Fibroblast of pulmonary artery (primary cell): ENCODE measurements around the gene LRRK2.
"Not testable (repeated sequence)": the region's sequence is repeated elsewhere in the genome, so short reads cannot be mapped to it uniquely, and the experiment has no call there.

Source experiments
- DNase-seq: peaks from one replicate; pipeline ENCODE4 v3.0.0-alpha.2; 2010; ENCODE audit warnings: low read depth
- H3K4me3 ChIP-seq: replicated peaks from 2 replicates; pipeline ENCODE4 v1.5.1; 2011; ENCODE audit warnings: low read depth, mild to moderate bottlenecking, control low read depth, low read length, moderate library complexity
- CTCF ChIP-seq: IDR thresholded peaks from 2 replicates; pipeline ENCODE4 v1.5.1; 2011; ENCODE audit warnings: mild to moderate bottlenecking, control low read depth, low read length, inconsistent platforms; ENCODE audit errors: missing control alignments

Gene LRRK2

GRCh38 chr12:40343124-40343523 is 118.3 kb downstream of the LRRK2 start:
- no peak for DNase-seq
- H3K4me3 ChIP-seq, result no peak overlapping the region
- TF ChIP-seq CTCF, result no peak

- no peak for TF ChIP-seq CTCF
- no peak overlapping the region for H3K4me3 ChIP-seq
- no peak for DNase-seq
These were observed 119.5 kb downstream of the LRRK2 start for GRCh38 chr12:40344312-40344711.

- TF ChIP-seq CTCF, result no peak
These were observed 127.2 kb downstream of the LRRK2 start for GRCh38 chr12:40351976-40352375.

GRCh38 chr12:40375076-40375475 is 150.3 kb downstream of the LRRK2 start:
- peak; percentile 3 for DNase-seq
- TF ChIP-seq CTCF, result peak; percentile 28

More at GRCh38 chr12:40351976-40352375, 127.2 kb downstream of the LRRK2 start:
- no peak overlapping the region for H3K4me3 ChIP-seq
- no peak for DNase-seq

DNA sequence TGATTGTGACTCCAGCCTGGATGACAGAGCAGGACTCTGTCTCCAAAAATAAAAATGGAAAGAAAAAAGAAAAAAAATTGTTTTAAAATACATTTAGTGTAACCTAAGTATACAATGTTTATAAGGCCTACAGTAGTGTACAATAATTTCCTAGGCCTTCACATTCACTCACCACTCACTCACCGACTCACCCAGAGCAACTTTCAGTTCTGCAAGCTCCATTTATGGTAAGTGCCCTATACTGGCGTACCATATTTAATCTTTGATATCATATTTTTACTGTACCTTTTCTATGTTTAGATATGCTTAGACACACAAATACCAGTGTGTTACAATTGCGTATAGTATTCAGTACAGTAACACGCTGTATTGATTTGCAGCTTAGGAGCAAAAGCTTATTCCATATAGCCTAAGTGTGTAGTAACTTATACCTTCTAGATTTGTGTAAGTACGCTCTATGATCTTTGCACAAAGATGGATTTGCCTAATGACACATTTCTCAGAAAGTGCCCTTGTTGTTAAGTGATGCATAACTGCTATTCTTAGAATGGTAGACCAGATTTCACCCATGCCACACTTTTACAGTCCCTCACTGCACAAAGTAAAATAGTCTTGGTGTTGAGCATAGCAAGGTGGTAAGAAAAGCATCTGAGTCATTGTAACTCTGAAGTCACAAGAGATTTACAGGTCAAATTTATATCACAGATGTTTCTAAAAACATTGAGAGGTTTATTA is 151.9 kb downstream of the LRRK2 start:
- DNase-seq, result no peak
- no peak for TF ChIP-seq CTCF
- no peak overlapping the region for H3K4me3 ChIP-seq

More at GRCh38 chr12:40375076-40375475, 150.3 kb downstream of the LRRK2 start:
- no peak overlapping the region for H3K4me3 ChIP-seq

GRCh38 chr12:40378691-40379090 is 153.9 kb downstream of the LRRK2 start:
- no peak for DNase-seq
- TF ChIP-seq CTCF, result no peak

GRCh38 chr12:40382217-40382616 is 157.4 kb downstream of the LRRK2 start:
- TF ChIP-seq CTCF, result no peak
- H3K4me3 ChIP-seq, result no peak overlapping the region
- DNase-seq, result no peak

More at GRCh38 chr12:40378691-40379090, 153.9 kb downstream of the LRRK2 start:
- H3K4me3 ChIP-seq, result no peak overlapping the region

DNA sequence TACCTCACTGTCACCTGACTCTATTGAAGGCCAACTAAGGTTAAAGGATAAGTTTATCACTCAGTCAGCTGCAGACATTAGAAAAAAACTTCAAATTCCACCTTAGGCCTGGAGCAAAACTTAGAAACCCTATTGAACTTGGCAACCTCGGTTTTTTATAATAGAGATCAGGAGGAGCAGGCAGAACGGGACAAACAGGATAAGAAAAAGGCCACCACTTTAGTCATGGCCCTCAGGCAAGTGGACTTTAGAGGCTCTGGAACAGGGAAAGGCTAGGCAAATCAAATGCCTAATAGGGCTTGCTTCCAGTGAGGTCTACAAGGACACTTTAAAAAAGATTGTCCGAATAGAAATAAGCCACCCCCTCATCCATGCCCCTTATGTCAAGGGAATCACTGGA is 162.5 kb downstream of the LRRK2 start:
- not testable (repeated sequence) for DNase-seq, H3K4me3 ChIP-seq
